Esophagus squamous epithelium (tissue), 5 donors: ENCODE data around the gene MARCHF10. TPM values are rescaled to one million over a fixed set of nuclear protein-coding genes. Genes with fewer than 3 reads are reported as not detected.
A peak's percentile ranks its signal among the peaks of the same experiment; 100 is the strongest.

ENCODE experiments used
- DNase-seq: peaks from one replicate; lab custom pipeline; 2025; lab: John Stamatoyannopoulos, UW
- H3K27ac ChIP-seq, 4 donors: fragments of 200-600 bp; sonication (generic); one replicate each; pipeline ENCODE4 v1.5.1; 2016 to 2019; ENCODE audit warnings: mild to moderate bottlenecking in 1 of 4
- H3K27me3 ChIP-seq, 4 donors: fragments of 200-600 bp; sonication (generic); 1 replicate in 3 of 4; 2 replicates in 1 of 4; pipeline versions ENCODE4 v1.5.1 to v1.6.0; 2017 to 2021; ENCODE audit warnings: antibody characterized with exemption in 1 of 4
- H3K36me3 ChIP-seq, 3 donors: fragments of 200-600 bp; sonication (generic); one replicate each; pipeline ENCODE4 v1.5.1; 2016 to 2019
- H3K4me1 ChIP-seq, 3 donors: fragments of 200-600 bp; sonication (generic); one replicate each; pipeline ENCODE4 v1.5.1; 2017 to 2019
- H3K4me3 ChIP-seq, 4 donors: fragments of 200-600 bp; sonication (generic); 1 replicate in 3 of 4; 2 replicates in 1 of 4; pipeline ENCODE4 v1.5.1; 2016 to 2019; ENCODE audit warnings: mild to moderate bottlenecking in 2 of 4, moderate library complexity in 1 of 4
- H3K9me3 ChIP-seq, 3 donors: fragments of 200-600 bp; sonication (generic); one replicate each; pipeline ENCODE4 v1.5.1; 2016 to 2019
- POLR2A ChIP-seq, 4 donors: fragments of 450-650 bp; IDR thresholded peaks; one replicate each; pipeline ENCODE4 v1.6.1; 2017; ENCODE audit warnings: antibody characterized with exemption in 4 of 4, mild to moderate bottlenecking in 4 of 4, moderate library complexity in 3 of 4
- WGBS, 2 donors: methylation state at CpG; one replicate each; pipeline ENCODE4 v1.1.5; 2018; 5-methylcytosine and 5-hydroxymethylcytosine counted together
- intact Hi-C: fragments of 100-400 bp; cut with DNase I; formaldehyde crosslinking; loops from one replicate; pipeline ENCODE4 v1.15.0; 2022
- total RNA-seq, 4 donors: library from RNA; depleted of rRNA; stranded (reverse); fragments of >200 nt; gene quantifications; one replicate each; pipeline ENCODE4 v1.1.0, GENCODE V29; 2016
- TF ChIP-seq, protein P1 (sequence below), 6 experiments: fragments of 450-650 bp in 4 of 6; fragments of 200-600 bp in 2 of 6; sonication (generic) in 2 of 6; IDR thresholded peaks; one replicate each; pipeline ENCODE4 v1.5.1; 2016 to 2019; ENCODE audit warnings: antibody characterized with exemption in 6 of 6, mild to moderate bottlenecking in 4 of 6, moderate library complexity in 4 of 6
- donor health status: DM: yes; HTN: yes; CAD: no.

MARCHF10 gene
- total RNA-seq, 4 donors from 2014 or later = not detected

- no peak for TF ChIP-seq POLR2A (IDR thresholded peaks at IDR 0.05)
- TF ChIP-seq, protein P1, sequence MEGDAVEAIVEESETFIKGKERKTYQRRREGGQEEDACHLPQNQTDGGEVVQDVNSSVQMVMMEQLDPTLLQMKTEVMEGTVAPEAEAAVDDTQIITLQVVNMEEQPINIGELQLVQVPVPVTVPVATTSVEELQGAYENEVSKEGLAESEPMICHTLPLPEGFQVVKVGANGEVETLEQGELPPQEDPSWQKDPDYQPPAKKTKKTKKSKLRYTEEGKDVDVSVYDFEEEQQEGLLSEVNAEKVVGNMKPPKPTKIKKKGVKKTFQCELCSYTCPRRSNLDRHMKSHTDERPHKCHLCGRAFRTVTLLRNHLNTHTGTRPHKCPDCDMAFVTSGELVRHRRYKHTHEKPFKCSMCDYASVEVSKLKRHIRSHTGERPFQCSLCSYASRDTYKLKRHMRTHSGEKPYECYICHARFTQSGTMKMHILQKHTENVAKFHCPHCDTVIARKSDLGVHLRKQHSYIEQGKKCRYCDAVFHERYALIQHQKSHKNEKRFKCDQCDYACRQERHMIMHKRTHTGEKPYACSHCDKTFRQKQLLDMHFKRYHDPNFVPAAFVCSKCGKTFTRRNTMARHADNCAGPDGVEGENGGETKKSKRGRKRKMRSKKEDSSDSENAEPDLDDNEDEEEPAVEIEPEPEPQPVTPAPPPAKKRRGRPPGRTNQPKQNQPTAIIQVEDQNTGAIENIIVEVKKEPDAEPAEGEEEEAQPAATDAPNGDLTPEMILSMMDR (IDR thresholded peaks at IDR 0.05) = no peak
- intact Hi-C loops = no loop called here
- Histone ChIP-seq H3K4me3 (no peak overlapping the region), H3K9me3 (no peaks in the 10 kb centered on the region), H3K4me1 (peaks cover 0 to 28% (median 0%) of the 10 kb centered on the region in 3 donors), H3K27ac (no peak overlapping the region), H3K36me3 (no peaks in the 10 kb centered on the region), H3K27me3 (peaks cover 0 to 35% (median 0%) of the 10 kb centered on the region in 4 donors)
- WGBS, 2 donors = 53 to 77% methylated on average over 4 of the region's 4 CpGs
- DNase-seq = no peak
These were observed 53.5 kb downstream of the MARCHF10 start for GRCh38 chr17:62754631-62755030.

DNA sequence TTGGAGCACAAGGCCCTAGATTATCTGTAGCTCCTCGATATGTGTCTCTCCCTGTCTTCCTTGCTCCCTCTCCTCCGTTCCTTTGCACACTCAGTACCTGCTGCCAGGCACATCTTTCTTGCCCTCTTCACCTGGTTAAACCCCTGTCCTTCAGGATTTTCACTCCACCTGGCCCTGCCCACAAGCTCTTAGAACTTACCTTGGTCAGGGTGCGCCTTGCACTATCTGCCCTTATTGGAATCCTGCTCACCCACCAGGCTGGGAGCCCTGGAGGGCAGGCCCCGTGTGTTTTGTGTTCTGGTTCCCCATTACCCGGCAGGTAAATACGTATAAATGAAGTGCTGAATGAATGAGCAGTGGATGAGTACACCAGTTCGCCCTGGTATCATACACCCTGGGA is 54.6 kb downstream of the MARCHF10 start:
- 90 to 95% methylated on average over 7 of the region's 7 CpGs for WGBS, 2 donors
- no peak for TF ChIP-seq POLR2A (IDR thresholded peaks at IDR 0.05)
- TF ChIP-seq, protein P1 (IDR thresholded peaks at IDR 0.05) = no peak
- H3K4me3 ChIP-seq = no peak overlapping the region
- no peaks in the 10 kb centered on the region for H3K9me3 ChIP-seq
- H3K36me3 ChIP-seq = no peaks in the 10 kb centered on the region
- peaks cover 0 to 26% (median 0%) of the 10 kb centered on the region in 4 donors for H3K27me3 ChIP-seq
- peaks cover 0 to 28% (median 0%) of the 10 kb centered on the region in 3 donors for H3K4me1 ChIP-seq
- no peak overlapping the region for H3K27ac ChIP-seq
- no peak for DNase-seq
- intact Hi-C loops = no loop called here

- peaks cover 0 to 28% (median 0%) of the 10 kb centered on the region in 3 donors for H3K4me1 ChIP-seq
- intact Hi-C loops = no loop called here
- no peak overlapping the region for H3K4me3 ChIP-seq
- peaks cover 0 to 11% (median 0%) of the 10 kb centered on the region in 4 donors for H3K27me3 ChIP-seq
- 50 to 56% methylated on average over 10 of the region's 12 CpGs for WGBS, 2 donors
- no peaks in the 10 kb centered on the region for H3K9me3 ChIP-seq
- no peaks in the 10 kb centered on the region for H3K36me3 ChIP-seq
- DNase-seq = no peak
- no peak for TF ChIP-seq POLR2A (IDR thresholded peaks at IDR 0.05)
- TF ChIP-seq, protein P1 (IDR thresholded peaks at IDR 0.05) = no peak
- H3K27ac ChIP-seq = peak overlapping the region in 1 of 4 donors; percentile 13
These were observed 56.9 kb downstream of the MARCHF10 start for GRCh38 chr17:62751060-62751691.

- peaks cover 0 to 27% (median 0%) of the 10 kb centered on the region in 3 donors for H3K4me1 ChIP-seq
- H3K9me3 ChIP-seq = no peaks in the 10 kb centered on the region
- no peak for TF ChIP-seq POLR2A (IDR thresholded peaks at IDR 0.05)
- TF ChIP-seq, protein P1 (IDR thresholded peaks at IDR 0.05) = no peak
- H3K4me3 ChIP-seq = no peak overlapping the region
- WGBS, 2 donors = 61 to 77% methylated on average over 6 to 13 of the region's 15 CpGs
- H3K27me3 ChIP-seq = peaks cover 0 to 11% (median 0%) of the 10 kb centered on the region in 4 donors
- intact Hi-C loops = no loop called here
- no peaks in the 10 kb centered on the region for H3K36me3 ChIP-seq
- no peak for DNase-seq
- peak overlapping the region in 1 of 4 donors; percentile 13 for H3K27ac ChIP-seq
These were observed 57.5 kb downstream of the MARCHF10 start for GRCh38 chr17:62750631-62751051.

GRCh38 chr17:62749926-62750325 is 58.2 kb downstream of the MARCHF10 start:
- Histone ChIP-seq H3K27ac (no peak overlapping the region), H3K27me3 (peaks cover 0 to 11% (median 0%) of the 10 kb centered on the region in 4 donors), H3K4me3 (no peak overlapping the region), H3K9me3 (no peaks in the 10 kb centered on the region), H3K36me3 (no peaks in the 10 kb centered on the region), H3K4me1 (peaks cover 0 to 20% (median 0%) of the 10 kb centered on the region in 3 donors)
- no peak for DNase-seq
- intact Hi-C loops = no loop called here
- 94 to 98% methylated on average over 16 to 17 of the region's 17 CpGs for WGBS, 2 donors
- TF ChIP-seq POLR2A (IDR thresholded peaks at IDR 0.05) = no peak
